ENCODE data around the gene C11orf65.
"Not testable (repeated sequence)": the region's sequence is repeated elsewhere in the genome, so short reads cannot be mapped to it uniquely, and the experiment has no call there.

Gene C11orf65

GRCh38 chr11:108472681-108473080, 5.4 kb upstream of the C11orf65 start:
- no peak for DNase-seq (ENCODE audit: low spot score)

- DNase-seq (ENCODE audit: low spot score), result no peak
Measured at GRCh38 chr11:108468478-108468864, 1.1 kb upstream of the C11orf65 start.

GRCh38 chr11:108466405-108466804, 924 bp downstream of the C11orf65 start:
- DNase-seq (ENCODE audit: low spot score), result no peak

GRCh38 chr11:108453207-108453835, 14.0 kb downstream of the C11orf65 start:
- DNase-seq (ENCODE audit: low spot score), result no peak

GRCh38 chr11:108441445-108441844, 25.9 kb downstream of the C11orf65 start:
- DNase-seq (ENCODE audit: low spot score), result not testable (repeated sequence)

- no peak for DNase-seq (ENCODE audit: low spot score)
Measured at GRCh38 chr11:108436594-108436993, 30.7 kb downstream of the C11orf65 start.

GRCh38 chr11:108435066-108435465, 32.3 kb downstream of the C11orf65 start:
- DNase-seq (ENCODE audit: low spot score), result no peak

GRCh38 chr11:108432783-108433182, 34.5 kb downstream of the C11orf65 start:
- DNase-seq (ENCODE audit: low spot score), result no peak

- no peak for DNase-seq (ENCODE audit: low spot score)
Measured at GRCh38 chr11:108431997-108432396, 35.3 kb downstream of the C11orf65 start.

- DNase-seq (ENCODE audit: low spot score), result no peak
Measured at GRCh38 chr11:108431370-108431769, 36.0 kb downstream of the C11orf65 start.

GRCh38 chr11:108417551-108417950, 49.8 kb downstream of the C11orf65 start:
- DNase-seq (ENCODE audit: low spot score), result peak; percentile 29

GRCh38 chr11:108414958-108415357, 52.4 kb downstream of the C11orf65 start:
- DNase-seq (ENCODE audit: low spot score), result no peak

GRCh38 chr11:108405706-108406105, 61.6 kb downstream of the C11orf65 start:
- no peak for DNase-seq (ENCODE audit: low spot score)

GRCh38 chr11:108403052-108403451, 64.3 kb downstream of the C11orf65 start:
- DNase-seq (ENCODE audit: low spot score), result no peak

- DNase-seq (ENCODE audit: low spot score), result no peak
Measured at GRCh38 chr11:108402241-108402640, 65.1 kb downstream of the C11orf65 start.

GRCh38 chr11:108398439-108398838, 68.9 kb downstream of the C11orf65 start:
- no peak for DNase-seq (ENCODE audit: low spot score)

GRCh38 chr11:108396672-108397071, 70.7 kb downstream of the C11orf65 start:
- DNase-seq (ENCODE audit: low spot score), result not testable (repeated sequence)

- no peak for DNase-seq (ENCODE audit: low spot score)
Measured at GRCh38 chr11:108394744-108395284, 72.5 kb downstream of the C11orf65 start.

GRCh38 chr11:108393046-108393445, 74.3 kb downstream of the C11orf65 start:
- DNase-seq (ENCODE audit: low spot score), result no peak

GRCh38 chr11:108392353-108392752, 75.0 kb downstream of the C11orf65 start:
- no peak for DNase-seq (ENCODE audit: low spot score)

GRCh38 chr11:108388576-108388975, 78.8 kb downstream of the C11orf65 start:
- DNase-seq (ENCODE audit: low spot score), result no peak

GRCh38 chr11:108373505-108373904, 93.8 kb downstream of the C11orf65 start:
- not testable (repeated sequence) for DNase-seq (ENCODE audit: low spot score)

- peak; percentile 51 for DNase-seq (ENCODE audit: low spot score)
Measured at GRCh38 chr11:108370990-108371389, 96.3 kb downstream of the C11orf65 start.

- no peak for DNase-seq (ENCODE audit: low spot score)
Measured at GRCh38 chr11:108370315-108370714, 97.0 kb downstream of the C11orf65 start.
